Left lung (tissue), 10 donors: ENCODE measurements around the gene MAGEB17. TPM values are rescaled to one million over a fixed set of nuclear protein-coding genes. Genes with fewer than 3 reads are reported as not detected.

ENCODE experiments used
- ATAC-seq: fragments of 200-7000 bp; cut with Tn5 transposase; one replicate; pipeline ENCODE4 v1.9.1; 2020; ENCODE audit warnings: moderate library complexity
- DNase-seq, 4 donors: peaks; one replicate each; pipeline ENCODE4 v3.0.0-alpha.2; 2013 to 2020
- H3K27ac ChIP-seq, 2 donors: fragments of 200-600 bp; sonication (generic) in 1 of 2; one replicate each; pipeline versions ENCODE4 v1.5.0 to v1.8.0; 2020 to 2021
- H3K27me3 ChIP-seq, 2 donors: fragments of 200-600 bp; sonication (generic) in 1 of 2; one replicate each; pipeline versions ENCODE4 v1.5.0 to v1.8.0; 2020 to 2021
- H3K36me3 ChIP-seq, 2 donors: fragments of 200-600 bp; sonication (generic) in 1 of 2; one replicate each; pipeline versions ENCODE4 v1.5.0 to v1.8.0; 2020 to 2021
- H3K4me1 ChIP-seq, 2 donors: fragments of 200-600 bp; one replicate each; pipeline ENCODE4 v1.8.0; 2021
- H3K4me3 ChIP-seq, 2 donors: fragments of 200-600 bp; sonication (generic) in 1 of 2; one replicate each; pipeline versions ENCODE4 v1.5.0 to v1.8.0; 2020 to 2021; ENCODE audit warnings: mild to moderate bottlenecking in 1 of 2
- H3K9me3 ChIP-seq, 2 donors: fragments of 200-600 bp; sonication (generic) in 1 of 2; one replicate each; pipeline versions ENCODE4 v1.5.0 to v1.8.0; 2020 to 2021
- intact Hi-C, 2 donors: fragments of 100-400 bp; cut with DNase I; formaldehyde crosslinking; loops; one replicate each; pipeline versions ENCODE4 v1.11.2 to v1.14.2; 2022
- polyA plus RNA-seq, 6 donors: library from polyadenylated mRNA; unstranded; fragments of 120-200 nt; gene quantifications; one replicate each; pipeline ENCODE4 v1.2.1, GENCODE V29; 2013; ENCODE audit not compliant: insufficient read length in 6 of 6
- total RNA-seq, 2 donors: library from RNA; stranded (reverse); fragmentation: NEBNext Ultra II Directional; extraction: Animal tissue kit (Norgen Biotek cat#: 25700); gene quantifications; one replicate each; pipeline ENCODE4 v1.2.1, GENCODE V29; 2021
- TF ChIP-seq, protein P1 (sequence below), 2 donors: fragments of 200-600 bp; sonication (generic) in 1 of 2; IDR thresholded peaks; one replicate each; pipeline versions ENCODE4 v1.5.0 to v1.8.0; 2021; ENCODE audit warnings: antibody characterized with exemption in 2 of 2
- donor health status: DM: no; HTN: yes; CAD: no.
- donor health status: DM: no; HTN: no; CAD: no.

MAGEB17 gene
- total and polyA plus RNA-seq, 8 donors, result 0.11 TPM; not detected in 7

DNA sequence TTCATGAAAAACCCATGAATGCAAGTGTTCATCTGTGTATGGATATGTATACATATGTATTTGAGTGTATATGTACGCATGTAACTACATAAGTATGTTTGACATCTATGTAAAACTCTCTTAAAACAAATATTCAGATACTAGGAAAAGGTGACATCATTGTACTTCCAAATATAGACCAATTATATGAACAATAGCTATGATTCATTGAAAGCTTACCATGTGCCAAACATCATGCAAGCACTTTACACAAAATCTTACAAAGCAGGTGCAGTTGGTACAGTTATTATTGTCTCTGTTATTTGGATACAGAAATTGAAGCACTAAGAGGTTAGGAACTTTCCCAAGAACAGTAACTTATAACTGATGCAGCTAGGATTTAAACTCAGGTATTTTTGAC, 21.4 kb downstream of the MAGEB17 start:
- Histone ChIP-seq H3K4me3 (no peak overlapping the region), H3K9me3 (no peaks in the 10 kb centered on the region), H3K27ac (no peak overlapping the region), H3K4me1 (no peaks in the 10 kb centered on the region), H3K27me3 (no peaks in the 10 kb centered on the region), H3K36me3 (no peaks in the 10 kb centered on the region)
- TF ChIP-seq, protein P1, sequence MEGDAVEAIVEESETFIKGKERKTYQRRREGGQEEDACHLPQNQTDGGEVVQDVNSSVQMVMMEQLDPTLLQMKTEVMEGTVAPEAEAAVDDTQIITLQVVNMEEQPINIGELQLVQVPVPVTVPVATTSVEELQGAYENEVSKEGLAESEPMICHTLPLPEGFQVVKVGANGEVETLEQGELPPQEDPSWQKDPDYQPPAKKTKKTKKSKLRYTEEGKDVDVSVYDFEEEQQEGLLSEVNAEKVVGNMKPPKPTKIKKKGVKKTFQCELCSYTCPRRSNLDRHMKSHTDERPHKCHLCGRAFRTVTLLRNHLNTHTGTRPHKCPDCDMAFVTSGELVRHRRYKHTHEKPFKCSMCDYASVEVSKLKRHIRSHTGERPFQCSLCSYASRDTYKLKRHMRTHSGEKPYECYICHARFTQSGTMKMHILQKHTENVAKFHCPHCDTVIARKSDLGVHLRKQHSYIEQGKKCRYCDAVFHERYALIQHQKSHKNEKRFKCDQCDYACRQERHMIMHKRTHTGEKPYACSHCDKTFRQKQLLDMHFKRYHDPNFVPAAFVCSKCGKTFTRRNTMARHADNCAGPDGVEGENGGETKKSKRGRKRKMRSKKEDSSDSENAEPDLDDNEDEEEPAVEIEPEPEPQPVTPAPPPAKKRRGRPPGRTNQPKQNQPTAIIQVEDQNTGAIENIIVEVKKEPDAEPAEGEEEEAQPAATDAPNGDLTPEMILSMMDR (IDR thresholded peaks at IDR 0.05), result no peak
- intact Hi-C loops, result no loop called here
- ATAC-seq (no peak), DNase-seq (no peak)

DNA sequence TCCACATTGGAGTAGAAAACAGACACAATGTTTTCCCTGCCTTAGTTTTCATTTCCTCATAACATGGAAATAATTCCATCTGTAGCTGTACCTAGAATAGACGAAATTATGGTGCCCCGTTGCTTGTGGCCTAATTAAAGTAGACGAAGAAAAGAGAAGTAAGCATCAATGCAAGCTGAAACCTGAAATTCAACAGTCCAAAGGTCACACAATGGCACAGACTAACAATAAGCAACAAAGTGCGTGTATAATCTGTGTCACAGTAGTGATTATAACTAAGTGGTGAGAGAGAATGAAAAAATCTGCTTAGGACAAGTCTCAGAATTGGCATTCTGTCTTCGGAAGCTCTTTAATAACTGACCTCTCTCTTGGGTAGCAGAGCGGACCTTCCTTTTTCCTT, 24.3 kb downstream of the MAGEB17 start:
- intact Hi-C loops, result no loop called here
- H3K4me1 ChIP-seq, result no peaks in the 10 kb centered on the region
- no peaks in the 10 kb centered on the region for H3K27me3 ChIP-seq
- TF ChIP-seq, protein P1 (IDR thresholded peaks at IDR 0.05), result no peak
- H3K9me3 ChIP-seq, result no peaks in the 10 kb centered on the region
- H3K36me3 ChIP-seq, result no peaks in the 10 kb centered on the region
- DNase-seq, result no peak
- H3K4me3 ChIP-seq, result no peak overlapping the region
- H3K27ac ChIP-seq, result no peak overlapping the region
- ATAC-seq, result no peak

DNA sequence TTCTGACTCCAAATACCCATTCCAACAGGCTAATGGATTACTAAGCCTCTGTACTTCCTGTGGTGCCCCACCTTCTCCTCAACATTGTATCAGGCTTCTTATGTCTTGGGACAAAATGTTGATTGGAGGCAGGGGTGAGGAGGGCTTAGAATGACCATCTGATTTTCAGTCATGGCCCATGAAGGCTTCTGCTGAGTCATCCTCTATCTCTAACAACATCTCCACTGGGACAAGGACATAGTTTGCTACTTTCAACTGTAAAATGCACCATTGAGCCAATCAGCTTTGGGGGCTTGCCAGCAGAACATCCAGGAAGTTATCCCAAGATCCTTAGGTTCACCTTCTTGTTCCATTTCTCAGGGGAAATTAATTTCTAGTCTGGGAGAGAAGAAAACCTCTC, 29.5 kb downstream of the MAGEB17 start:
- Histone ChIP-seq H3K36me3 (no peaks in the 10 kb centered on the region), H3K27ac (no peak overlapping the region), H3K9me3 (no peaks in the 10 kb centered on the region), H3K4me1 (no peaks in the 10 kb centered on the region), H3K27me3 (peaks cover 0 to 8% of the 10 kb centered on the region in 2 donors), H3K4me3 (no peak overlapping the region)
- intact Hi-C loops, result no loop called here
- ATAC-seq (no peak), DNase-seq (no peak)
- TF ChIP-seq, protein P1 (IDR thresholded peaks at IDR 0.05), result no peak

DNA sequence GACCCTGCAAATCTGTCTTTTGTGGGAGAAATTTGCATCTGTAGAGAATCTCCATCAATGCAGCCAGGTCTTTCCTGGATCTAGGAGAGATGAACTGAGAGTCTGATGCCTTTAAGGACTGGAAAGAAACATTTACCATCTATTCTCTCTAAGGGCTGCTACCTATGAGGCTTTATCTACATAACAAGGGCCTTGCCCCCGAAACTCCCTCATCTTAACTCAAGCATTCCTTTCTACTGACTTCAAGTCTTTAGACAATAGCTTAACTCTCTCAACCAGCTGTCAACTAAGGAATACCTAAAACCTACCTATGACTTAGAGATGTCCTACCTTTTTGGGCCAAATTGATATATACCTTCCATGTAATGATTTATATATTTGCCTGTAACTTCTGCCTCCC, 32.1 kb downstream of the MAGEB17 start:
- intact Hi-C loops, result no loop called here
- H3K27me3 ChIP-seq, result peaks cover 0 to 8% of the 10 kb centered on the region in 2 donors
- DNase-seq (no peak), ATAC-seq (no peak)
- H3K36me3 ChIP-seq, result no peaks in the 10 kb centered on the region
- H3K4me1 ChIP-seq, result no peaks in the 10 kb centered on the region
- H3K27ac ChIP-seq, result no peak overlapping the region
- H3K4me3 ChIP-seq, result no peak overlapping the region
- TF ChIP-seq, protein P1 (IDR thresholded peaks at IDR 0.05), result no peak
- no peaks in the 10 kb centered on the region for H3K9me3 ChIP-seq

DNA sequence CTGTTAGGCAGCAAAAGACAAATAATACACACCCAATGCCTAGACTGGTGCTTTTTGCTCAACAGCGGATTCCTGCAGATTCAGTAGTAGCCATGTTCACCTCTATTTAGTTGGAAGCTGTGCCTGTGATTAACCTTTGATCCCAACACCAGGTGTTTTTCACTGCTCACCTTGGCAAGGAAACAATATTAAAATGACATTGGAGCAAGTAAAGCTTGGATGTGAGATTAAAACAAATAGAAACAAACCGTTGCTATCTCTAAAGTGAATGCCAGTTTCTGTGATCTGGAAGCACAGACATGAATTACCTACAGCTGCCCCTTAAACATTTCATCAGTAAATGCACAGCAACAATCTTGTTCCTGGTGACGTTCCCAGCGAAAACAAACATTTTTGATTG, 35.7 kb downstream of the MAGEB17 start:
- H3K4me1 ChIP-seq, result no peaks in the 10 kb centered on the region
- no peak for DNase-seq
- intact Hi-C loops, result no loop called here

More for the DNA sequence above, 35.7 kb downstream of the MAGEB17 start:
- no peaks in the 10 kb centered on the region for H3K9me3 ChIP-seq
- TF ChIP-seq, protein P1 (IDR thresholded peaks at IDR 0.05), result no peak
- no peak overlapping the region for H3K4me3 ChIP-seq
- no peaks in the 10 kb centered on the region for H3K36me3 ChIP-seq
- H3K27me3 ChIP-seq, result peaks cover 0 to 7% of the 10 kb centered on the region in 2 donors
- ATAC-seq, result no peak
- H3K27ac ChIP-seq, result no peak overlapping the region
